Vagina (tissue), 2 donors: ENCODE measurements around the gene PRKCB.

ENCODE experiments used
- CTCF ChIP-seq, 3 experiments: fragments of 450-650 bp in 2 of 3; fragments of 200-600 bp in 1 of 3; sonication (generic) in 1 of 3; IDR thresholded peaks; one replicate each; pipeline ENCODE4 v1.5.1; 2017 to 2019; ENCODE audit warnings: antibody characterized with exemption in 3 of 3, mild to moderate bottlenecking in 2 of 3, moderate library complexity in 2 of 3
- POLR2A ChIP-seq, 2 donors: fragments of 450-650 bp; IDR thresholded peaks; one replicate each; pipeline ENCODE4 v1.6.1; 2017; ENCODE audit warnings: antibody characterized with exemption in 2 of 2, mild to moderate bottlenecking in 2 of 2, moderate library complexity in 2 of 2

GRCh38 chr16:24125214-24125613 lies 289.4 kb downstream of the PRKCB start:
- no peak for TF ChIP-seq CTCF (IDR thresholded peaks at IDR 0.05)
- TF ChIP-seq POLR2A (IDR thresholded peaks at IDR 0.05), result no peak
